Glomerular endothelial cell (primary cell): Measurements from ENCODE around the gene KRT7. TPM values are rescaled to one million over a fixed set of nuclear protein-coding genes. Genes with fewer than 3 reads are reported as not detected.

Experiments
- DNase-seq: peaks from one replicate; pipeline ENCODE4 v3.0.0-alpha.2; 2011; ENCODE audit warnings: low read depth, low spot score; ENCODE audit errors: extremely low read depth
- total RNA-seq: library from RNA; depleted of rRNA; stranded (reverse); fragments of >200 nt; gene quantifications from 2 replicates; pipeline ENCODE4 v1.2.3, GENCODE V29; 2015

The KRT7 gene
- total RNA-seq, 1 donor from 2014 or later, result 92.6 TPM

DNA sequence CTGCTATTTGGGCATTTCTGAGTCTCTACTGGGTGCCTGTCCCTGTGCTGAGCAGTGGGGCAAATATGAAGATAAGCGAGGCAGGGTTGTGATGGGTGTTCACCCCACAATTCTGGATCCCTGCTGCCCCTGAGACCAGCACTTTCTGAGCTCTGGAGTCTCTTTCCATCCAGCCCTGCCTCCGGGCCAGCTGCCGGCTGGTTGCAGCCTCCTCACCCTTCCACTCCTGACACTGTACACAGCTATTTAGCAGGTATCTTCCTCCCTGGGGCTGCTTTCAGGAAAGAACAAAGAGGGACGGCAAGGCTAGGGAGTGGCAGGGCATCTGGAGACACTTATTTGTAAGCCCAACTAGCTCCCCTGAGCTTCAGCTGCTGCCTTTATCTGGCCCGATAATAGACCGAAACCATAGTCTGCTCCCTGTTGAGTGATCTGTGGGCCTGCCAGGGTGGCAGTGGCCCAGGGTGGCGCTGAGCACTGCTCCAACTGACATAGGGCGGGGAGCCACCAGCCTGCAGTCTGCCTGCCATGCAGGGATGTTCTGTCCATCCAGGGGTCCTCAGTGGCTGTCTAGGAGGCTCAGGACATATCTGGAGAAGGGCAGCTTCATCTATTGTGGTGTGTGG is 33.6 kb upstream of the KRT7 start:
- DNase-seq, result no peak

- DNase-seq, result no peak
These were observed 32.8 kb upstream of the KRT7 start for GRCh38 chr12:52200086-52200780.

DNA sequence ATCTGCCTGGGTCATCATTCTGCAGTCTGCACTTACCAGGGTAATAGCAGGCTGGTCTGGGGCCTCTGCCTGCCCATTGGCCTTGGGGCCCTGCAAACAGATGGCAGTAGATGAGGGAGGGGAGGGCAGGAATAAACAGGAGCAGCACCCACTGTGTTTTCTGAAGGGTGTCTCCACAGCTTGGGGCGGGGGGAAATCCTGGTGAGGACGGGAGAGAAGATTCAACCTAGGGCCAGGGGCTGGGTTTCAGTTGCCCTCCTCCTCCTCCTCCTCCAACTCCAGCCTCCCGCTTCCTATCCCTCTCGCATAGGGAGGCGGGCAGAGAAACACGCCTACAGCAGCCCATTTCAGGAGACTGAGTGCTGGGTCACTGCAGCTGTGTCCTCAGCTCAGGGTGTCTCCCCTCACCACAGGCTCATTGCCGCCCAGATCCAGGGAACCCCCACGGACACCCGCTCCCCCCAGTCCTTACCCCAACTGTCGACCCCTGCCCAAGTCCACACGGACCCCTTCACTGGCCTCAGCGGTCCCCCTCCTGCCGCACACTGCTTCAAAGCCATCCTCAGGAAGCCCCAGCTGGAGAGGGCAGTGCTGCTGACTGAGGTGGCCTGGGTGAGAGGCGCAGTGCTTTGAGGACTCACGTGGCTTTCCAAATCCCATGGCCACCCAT is 32.1 kb upstream of the KRT7 start:
- no peak for DNase-seq

- DNase-seq, result no peak
These were observed 31.6 kb upstream of the KRT7 start for GRCh38 chr12:52201451-52201839.

GRCh38 chr12:52202361-52203078 is 30.5 kb upstream of the KRT7 start:
- DNase-seq, result no peak

DNA sequence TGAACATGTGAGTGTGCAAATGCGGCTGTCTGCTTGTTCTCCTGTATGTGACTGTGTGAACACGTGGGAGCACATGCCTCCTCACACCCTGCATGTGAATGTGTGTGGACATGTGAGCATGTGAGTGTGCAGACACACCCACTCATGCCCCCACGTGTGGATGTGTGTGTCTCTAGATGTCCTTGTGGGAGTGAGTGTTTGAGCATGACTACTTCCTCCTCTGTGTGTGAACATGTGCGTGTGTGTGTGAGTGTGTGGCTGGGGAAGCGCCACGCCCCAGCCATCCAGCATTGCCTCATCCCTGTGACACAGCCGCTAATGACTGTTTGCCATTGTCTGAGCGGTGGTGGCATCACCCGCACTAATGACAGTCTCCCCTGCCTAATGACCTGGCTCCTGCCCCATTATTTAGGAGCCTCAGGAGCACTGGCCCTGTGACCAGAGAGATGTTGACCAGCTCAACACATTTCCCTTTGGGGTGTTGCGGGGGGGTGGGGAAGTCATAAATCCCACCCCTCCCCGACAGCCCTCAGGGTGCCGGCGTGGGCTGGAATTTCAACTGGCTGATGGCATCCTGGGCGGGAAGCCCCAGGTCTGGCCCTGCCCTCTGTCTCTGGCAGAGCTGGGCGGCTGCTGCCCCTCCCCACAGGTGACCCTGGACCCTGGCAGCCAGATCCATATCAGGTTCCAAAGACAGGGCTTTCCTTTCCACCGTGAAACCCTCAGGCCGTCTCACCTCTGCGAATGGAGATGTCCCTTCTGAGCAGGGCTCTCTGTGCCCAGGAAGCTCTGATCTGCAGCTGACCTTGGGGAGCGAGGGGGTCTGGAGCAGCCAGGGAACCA is 29.7 kb upstream of the KRT7 start:
- DNase-seq, result no peak

DNA sequence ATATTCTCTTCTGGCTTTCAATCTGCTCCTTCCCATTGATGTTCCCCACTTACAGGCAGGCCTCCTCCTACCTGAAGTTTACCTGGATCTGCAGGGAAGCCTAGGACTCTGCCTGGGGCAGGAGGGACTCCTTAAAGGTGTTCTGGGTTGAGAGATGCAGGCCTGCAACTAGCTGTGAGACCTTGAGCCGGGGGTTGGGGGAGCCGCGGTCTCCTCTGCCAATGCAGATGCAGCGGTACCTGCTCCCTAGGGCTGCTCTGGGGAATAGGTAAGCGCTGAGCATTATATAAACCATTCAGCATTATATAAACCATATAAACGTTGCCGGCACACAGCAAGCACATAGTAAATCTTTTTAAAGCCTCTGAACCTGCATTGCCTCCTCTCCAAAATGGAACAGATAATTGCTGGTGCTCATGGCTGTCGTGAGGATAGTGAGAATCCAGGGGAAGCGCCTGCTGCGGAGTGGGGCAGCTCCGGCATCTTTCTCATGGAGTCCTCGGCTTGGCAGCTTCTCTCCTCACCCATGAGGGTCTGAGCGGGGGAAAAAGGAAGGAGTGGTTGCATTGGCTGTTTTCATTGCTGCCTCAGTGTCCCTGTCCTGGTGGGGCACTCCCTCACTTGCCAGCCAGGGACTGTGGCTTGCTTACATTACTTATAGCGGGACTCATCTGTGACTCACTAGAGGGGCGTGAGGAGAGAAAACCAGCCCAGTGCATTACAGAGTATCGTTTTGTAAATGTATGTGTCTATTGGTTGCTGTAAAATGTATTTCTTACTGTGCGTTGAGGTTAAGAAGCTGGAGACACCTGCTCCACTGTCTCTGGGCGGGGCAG is 28.7 kb upstream of the KRT7 start:
- no peak for DNase-seq

- DNase-seq, result no peak
These were observed 28.0 kb upstream of the KRT7 start for GRCh38 chr12:52204931-52205505.

GRCh38 chr12:52205612-52206303 is 27.3 kb upstream of the KRT7 start:
- no peak for DNase-seq

DNA sequence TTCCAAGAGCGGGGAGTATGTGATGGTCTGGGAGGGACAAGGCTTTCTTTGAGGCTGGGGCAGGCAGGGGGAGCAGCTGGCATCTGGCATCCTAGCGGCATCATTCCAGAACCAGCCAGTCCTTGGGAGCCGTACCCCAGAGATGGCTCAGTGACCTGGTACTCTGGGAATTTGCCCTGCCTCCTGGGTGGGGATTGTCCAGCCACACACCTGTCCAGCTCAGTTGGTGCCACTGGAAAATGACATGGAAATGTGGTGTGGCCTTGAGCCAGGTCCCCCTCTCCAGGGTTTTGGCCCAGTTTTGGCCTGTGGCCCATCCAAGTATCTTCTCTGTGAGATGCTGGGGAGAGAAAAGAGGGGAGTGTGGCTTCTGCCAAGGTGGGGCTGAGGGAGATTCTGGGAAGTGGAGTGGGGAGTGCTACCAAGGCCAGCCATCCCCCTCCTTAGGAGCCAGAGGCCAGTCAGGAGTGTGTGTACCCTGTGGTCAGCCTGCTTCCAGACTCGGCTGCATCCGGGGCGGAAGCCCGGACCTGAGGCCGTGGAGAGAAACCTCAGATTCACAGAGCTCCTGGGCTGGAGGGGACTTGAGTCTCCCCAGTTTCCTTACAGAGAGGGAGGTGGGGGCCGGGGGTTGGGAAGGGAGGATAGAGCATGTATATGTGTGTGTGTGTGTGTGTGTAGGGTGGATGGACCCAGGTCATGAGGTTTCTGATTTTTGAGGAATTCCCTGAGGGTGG is 26.6 kb upstream of the KRT7 start:
- DNase-seq, result no peak

DNA sequence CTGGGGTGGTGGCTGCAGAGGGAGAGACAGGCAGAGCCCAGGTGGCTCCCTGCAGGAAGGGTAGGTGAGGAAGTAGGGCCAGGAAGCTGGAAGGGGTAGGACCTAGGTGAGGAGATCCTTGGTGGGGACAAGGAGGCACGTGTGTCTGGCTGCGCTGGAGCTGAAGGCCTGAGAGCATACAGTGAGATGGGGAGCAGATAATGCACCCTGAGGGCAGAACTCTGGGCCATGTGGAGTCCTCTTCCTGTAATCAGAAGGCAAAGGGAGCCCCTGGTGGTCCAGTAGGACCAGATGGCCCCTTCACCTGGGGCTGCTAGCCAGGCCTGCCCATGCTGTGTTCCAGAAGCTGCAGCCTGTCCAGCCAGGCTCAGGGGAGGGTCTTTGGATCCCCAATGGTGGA is 25.9 kb upstream of the KRT7 start:
- DNase-seq, result no peak

GRCh38 chr12:52207895-52208294 is 25.1 kb upstream of the KRT7 start:
- DNase-seq, result no peak

DNA sequence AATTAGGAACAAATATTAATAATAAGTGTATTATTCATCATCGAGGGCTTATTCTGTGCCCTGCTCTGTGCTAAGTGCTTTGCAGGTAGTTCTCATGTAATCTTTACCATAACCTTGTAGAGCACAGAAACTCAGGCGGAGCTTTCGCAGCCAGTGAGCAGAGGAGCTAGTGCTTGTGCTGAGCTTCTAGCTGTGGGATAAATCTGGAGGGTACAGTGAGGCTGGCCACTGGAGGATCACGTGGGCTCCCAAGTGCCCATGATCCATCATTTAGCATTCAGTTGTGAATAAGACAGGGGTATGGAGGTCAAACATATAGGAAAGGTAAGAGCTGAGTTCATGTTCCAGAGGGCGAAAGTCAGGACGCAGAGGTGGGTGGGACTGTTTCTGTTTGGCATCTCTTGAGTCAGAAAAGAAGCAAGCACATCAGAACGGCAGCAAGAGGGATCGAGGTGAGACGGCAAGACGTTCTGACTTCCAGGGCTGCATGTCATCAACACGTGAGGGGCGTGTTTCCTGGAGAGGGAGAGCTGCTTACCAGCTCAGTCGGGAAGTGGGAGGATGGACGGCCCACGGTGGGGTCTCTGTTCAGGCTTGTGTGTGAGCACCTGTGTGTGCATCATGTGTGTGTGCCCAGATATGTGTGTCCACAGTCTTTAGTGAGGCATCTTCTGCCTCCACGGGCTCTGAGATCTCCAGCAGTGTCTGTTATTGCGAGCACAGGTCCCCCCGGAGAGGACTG is 24.4 kb upstream of the KRT7 start:
- DNase-seq, result no peak

DNA sequence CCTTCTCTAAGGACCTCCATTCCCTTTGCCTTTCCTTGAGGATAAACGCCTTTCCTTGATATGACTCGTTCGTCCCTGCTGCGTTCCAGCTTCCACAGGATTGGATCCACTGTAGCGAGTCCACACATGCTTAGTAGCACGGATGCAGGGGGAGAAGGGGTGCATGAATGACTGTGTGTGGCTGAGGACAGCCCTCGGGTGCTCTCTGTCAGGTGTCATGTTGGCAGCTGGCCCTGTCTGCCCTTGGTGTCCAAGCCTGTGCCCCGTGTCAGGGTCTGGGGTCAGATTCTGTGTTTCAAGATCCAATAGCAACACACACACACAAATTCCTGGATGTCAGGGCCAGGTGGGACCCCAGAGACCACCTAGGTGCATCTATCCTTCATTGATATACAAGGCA is 23.7 kb upstream of the KRT7 start:
- DNase-seq, result no peak

DNA sequence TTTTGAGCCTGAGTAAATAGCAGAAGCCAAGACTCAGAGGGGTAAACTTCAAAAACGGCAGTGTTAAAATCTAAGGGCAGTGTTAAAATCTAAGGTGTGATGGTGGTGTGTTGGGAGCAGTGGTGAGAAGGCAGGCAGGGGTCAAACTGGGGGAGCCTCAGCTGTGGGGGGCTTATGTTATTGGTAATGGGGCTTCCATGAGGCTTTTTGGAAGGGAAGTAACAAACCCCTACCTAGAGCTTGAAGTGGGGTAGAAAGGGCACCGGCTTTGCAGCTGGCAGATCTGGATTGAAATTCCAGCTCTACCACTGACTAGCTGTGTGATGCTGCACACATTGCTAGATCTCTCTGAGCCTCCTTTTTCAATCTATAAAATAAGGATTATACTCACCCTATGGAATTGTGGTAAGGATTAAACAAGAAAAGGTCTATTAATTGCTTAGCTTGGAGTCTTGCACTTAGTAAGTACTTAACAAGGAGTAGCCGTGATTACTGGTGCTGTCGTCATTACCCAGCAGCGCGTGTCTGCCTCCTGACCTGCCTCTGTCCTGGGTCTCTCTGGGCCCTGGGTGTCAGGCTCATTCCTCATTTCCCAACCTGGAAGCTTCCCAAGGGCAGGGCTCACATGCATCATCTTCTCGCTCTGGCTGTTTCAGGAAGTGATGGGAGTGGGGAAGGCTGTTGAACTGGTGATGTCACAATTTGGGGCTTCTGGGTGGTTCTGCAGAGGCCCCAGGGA is 22.7 kb upstream of the KRT7 start:
- DNase-seq, result no peak

DNA sequence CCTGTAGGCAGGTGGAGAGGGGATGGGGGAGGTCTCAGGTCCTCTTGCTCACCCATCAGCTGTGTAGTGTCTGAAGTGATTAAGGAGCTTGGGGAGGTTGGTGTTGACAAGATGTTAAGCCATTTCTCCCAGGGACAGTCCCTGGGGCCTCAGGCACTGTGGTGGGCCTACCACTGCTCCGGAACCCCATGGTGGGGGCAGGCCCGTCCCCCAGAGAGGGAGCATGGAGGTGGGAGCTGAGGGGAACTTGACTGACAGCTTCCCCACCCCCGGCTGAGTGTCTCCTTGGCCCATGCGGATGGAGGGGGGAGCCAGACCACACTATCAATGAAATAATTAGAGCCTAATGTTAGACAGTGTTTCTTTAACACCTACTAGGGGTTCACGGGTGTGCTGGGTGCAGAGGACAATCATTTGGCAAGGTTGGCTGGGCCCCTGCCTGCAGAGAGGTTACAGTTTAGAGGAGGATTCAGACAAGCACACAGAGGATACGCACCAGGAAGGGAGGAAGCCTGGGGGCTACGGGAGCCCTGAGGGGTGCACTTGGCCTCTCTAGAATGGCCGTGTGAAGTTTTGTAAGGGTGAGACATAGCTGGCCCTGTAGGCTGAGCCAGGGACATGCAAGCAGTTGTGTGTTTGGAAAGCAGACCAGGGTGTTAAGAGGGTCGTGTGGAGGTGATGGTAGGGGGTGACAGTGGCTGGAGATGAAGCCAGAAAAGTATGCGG is 22.0 kb upstream of the KRT7 start:
- DNase-seq, result no peak
